ENCODE results near the gene GSTO2.

GSTO2 gene

GRCh38 chr10:104309980-104310978 is 41.3 kb downstream of the GSTO2 start:
- no peak for DNase-seq

- DNase-seq, result no peak
These were observed 42.3 kb downstream of the GSTO2 start for GRCh38 chr10:104311184-104311720.

- no peak for DNase-seq
These were observed 45.9 kb downstream of the GSTO2 start for GRCh38 chr10:104314591-104315485.

GRCh38 chr10:104315486-104315921 is 46.5 kb downstream of the GSTO2 start:
- no peak for DNase-seq

- DNase-seq, result no peak
These were observed 47.5 kb downstream of the GSTO2 start for GRCh38 chr10:104316321-104317099.

GRCh38 chr10:104317269-104317710 is 48.3 kb downstream of the GSTO2 start:
- DNase-seq, result no peak

DNA sequence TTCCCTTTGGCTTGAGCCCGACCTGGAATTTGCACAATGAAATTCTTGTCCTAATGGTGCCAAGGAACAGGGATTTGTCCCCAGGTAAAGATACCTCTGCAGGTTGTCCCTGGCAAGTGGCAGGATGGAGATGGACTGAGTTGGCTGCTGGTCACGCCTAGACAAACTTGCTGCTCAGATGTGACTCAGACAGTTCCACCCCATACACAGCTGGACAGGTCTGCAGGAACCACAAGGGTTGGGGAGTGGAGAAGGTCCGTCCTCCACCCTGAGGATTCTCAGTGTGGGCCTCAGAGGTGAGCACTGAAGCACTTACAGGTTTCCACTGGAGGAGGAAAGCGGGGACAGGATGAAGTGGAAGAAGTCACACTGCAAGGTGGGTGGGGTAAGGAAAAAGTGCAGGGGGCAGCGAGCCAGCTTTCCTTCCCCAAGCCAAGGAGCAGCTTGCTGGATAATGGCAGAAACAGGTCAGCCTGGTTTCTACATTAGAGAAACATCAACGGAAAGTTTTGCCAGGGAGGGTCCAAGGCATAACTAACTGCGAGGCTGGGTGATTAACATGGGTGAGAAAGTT is 48.8 kb downstream of the GSTO2 start:
- no peak for DNase-seq

DNA sequence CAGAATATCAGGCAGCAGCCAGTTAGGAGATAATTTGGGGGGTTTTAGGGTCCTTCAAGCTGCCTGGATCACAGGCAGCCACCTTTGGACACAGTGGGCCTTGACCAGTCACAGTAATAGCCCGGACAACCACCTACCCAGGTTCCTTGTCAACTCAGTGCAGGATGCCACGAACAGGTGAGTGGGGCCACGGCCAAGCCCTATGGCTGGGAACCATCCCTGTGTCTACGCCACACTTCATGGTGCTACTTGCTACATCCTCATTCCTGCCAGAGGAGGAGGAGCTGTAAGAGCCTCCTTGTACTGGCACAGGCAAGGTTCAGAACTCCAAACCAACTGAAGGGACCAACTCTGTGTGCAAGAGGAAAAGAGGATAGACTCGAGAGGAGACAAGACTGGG is 49.3 kb downstream of the GSTO2 start:
- no peak for DNase-seq

DNA sequence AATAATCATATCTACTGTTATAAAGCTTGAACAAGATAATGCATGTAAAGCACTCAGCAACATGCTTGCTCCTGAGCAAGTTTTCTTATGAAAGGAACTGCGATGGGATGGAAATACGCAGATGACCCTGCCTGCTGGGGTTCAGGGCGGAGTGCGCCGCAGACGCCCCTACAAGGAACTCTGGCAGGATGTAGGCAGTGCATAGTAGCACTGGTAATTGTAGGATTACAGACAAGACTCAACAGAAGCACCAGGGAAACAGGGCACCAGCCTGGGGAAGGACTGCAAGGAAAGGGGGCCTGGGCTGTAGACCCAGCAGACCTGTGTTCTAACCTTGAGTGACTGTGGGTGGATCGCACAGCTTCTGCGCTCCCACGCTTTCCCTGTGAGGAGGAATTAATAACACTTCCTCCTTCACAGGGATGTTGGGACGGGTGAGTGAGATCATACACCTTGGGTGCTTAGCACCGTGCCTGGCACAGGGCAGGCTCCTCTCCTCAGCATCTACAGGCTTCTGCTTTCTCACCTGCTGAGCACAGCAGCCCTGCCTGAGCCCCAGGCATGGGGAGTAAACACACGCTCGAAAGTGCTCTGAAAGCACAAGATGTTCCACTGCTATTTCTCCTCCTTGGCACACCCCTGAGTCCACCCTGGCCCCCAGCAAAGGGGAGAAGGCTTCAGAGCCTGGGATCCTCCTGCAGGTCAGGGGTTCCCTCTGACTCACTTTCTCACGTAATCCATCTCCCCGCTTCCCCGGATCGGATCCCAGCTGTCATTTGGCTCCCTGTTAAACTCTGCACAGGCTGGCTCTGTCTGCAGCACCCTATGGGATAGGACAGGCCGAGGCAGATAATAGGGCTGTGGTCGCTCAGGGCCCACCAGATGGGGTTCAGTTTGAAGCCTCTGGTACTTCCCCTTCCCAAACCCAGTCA is 50.1 kb downstream of the GSTO2 start:
- DNase-seq, result no peak

DNA sequence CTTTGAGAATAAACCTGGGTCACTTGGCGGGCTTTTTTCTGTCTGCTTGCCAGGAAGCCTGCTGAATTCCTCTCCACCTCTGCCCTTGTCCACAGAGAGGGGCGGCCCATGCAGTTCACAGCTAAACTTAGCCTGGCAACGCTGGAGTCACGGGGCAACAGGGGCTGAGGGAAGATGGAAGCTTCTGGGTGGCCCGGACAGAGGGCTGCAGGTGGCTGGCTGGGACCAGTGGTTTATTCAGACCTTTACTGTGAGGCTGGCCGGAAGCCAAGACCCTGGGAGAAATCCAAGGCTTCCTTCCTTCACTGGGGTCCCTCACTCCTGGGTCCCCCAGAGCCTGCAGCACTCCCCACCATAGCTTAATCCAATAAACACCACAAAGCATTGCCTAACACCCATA is 52.2 kb downstream of the GSTO2 start:
- no peak for DNase-seq

DNA sequence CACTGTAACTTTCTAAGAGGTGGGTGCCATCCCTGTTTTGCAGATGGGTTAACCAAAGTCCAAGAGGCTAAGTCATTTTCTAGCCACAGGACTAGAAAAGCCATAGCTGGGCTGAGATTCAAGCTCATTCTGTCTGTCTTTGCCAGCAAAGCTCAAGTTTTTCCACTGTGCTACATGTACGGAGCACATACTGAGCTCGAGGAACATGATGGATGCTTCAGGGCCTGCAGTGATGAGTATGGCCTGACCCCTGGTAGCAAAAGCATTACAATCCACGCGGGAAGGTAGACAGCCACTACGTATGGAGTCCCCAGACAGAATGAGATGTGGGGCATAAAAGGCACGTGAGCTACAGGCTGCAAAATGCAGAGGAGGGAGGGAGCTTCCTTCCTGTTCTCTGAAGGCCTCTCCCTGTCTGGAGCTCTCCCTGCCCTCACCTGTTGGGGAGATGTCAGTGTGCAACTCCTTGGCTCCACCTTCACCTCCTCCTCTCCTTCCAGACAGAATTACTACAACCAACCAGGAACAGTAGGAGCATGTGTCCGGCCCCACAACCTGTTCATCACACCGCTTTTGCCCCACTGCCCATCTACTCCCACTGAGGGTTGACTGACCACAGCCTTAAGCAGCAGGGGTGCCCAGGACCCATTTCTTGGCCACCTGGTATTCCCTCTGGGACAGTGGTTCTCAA is 52.9 kb downstream of the GSTO2 start:
- DNase-seq, result no peak

- DNase-seq, result peak in 1 of 2 experiments; percentile 44
These were observed 53.4 kb downstream of the GSTO2 start for GRCh38 chr10:104322416-104322782.

GRCh38 chr10:104323085-104323484 is 54.1 kb downstream of the GSTO2 start:
- DNase-seq, result no peak

- DNase-seq, result no peak
These were observed 54.8 kb downstream of the GSTO2 start for GRCh38 chr10:104323760-104324201.

- no peak for DNase-seq
These were observed 55.3 kb downstream of the GSTO2 start for GRCh38 chr10:104324221-104324686.

GRCh38 chr10:104324931-104325330 is 55.9 kb downstream of the GSTO2 start:
- no peak for DNase-seq

- DNase-seq, result no peak
These were observed 56.8 kb downstream of the GSTO2 start for GRCh38 chr10:104325436-104326435.

- DNase-seq, result no peak
These were observed 58.1 kb downstream of the GSTO2 start for GRCh38 chr10:104326991-104327610.

All from activated CD4-positive, alpha-beta T cell treated with anti-CD3 and anti-CD28 coated beads, Interleukin-2, amount 50 U/mL, for 48 hours (primary cell).